GM19438 (cell line): Measurements from ENCODE around the gene HOXB1.
"Not testable (repeated sequence)": the region's sequence is repeated elsewhere in the genome, so short reads cannot be mapped to it uniquely, and the experiment has no call there.

Source experiments
- ATAC-seq: cut with Tn5 transposase; IDR thresholded peaks from one replicate; pipeline ENCODE4 v1.9.1; 2021; ENCODE audit warnings: low read depth; ENCODE audit not compliant: unreplicated experiment

HOXB1 gene

DNA sequence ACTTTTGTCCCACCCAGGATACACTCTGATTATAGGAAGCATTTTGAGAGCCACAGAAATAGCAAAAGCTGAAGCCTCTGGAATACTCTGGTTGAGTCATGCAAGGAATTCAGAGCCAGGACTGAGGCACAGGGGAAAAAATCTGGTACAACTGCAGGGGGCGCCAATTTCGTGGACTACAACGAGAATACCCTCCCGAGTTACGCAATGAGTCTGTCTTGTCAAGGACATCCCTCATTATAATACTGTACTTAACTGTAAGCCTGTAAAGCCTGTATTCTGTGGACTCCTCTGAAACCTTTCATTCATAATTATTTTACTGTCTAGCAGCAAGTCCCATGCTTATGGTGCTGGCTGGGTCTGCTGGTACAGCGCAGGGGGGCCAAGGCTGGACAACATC lies 7.8 kb downstream of the HOXB1 start:
- ATAC-seq: no peak

DNA sequence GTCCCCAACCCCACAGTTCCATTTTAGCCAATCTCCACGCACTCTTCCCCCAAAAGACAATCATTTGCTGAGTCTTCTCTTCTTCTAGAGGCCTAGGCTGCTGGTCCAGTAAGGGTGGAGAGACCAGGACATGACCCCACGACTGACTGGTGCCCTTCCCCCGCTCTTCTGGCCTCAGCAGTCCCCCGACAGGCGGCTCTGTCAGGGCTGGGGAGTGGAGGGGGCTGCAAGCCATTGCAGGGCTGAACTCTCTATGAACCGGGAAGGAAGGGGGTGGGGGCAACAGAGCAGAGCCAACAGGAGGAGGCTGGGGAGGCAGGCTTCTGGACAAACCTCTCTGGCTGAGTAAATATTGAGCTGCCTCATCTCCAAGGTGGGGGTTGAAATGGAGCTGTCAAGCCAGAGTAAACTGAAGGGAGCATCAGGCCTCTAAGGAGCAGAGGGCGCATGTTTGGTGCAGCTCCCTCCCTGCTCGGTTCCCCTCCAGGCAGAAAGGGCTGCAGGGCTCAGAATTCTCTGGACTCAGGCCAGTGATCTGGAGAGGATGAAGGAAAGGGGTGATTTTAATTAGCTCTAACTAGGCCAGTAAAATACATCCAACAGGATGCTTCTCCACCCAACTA lies 8.7 kb downstream of the HOXB1 start:
- no peak for ATAC-seq

GRCh38 chr17:48520631-48521079 lies 10.2 kb downstream of the HOXB1 start:
- no peak for ATAC-seq

DNA sequence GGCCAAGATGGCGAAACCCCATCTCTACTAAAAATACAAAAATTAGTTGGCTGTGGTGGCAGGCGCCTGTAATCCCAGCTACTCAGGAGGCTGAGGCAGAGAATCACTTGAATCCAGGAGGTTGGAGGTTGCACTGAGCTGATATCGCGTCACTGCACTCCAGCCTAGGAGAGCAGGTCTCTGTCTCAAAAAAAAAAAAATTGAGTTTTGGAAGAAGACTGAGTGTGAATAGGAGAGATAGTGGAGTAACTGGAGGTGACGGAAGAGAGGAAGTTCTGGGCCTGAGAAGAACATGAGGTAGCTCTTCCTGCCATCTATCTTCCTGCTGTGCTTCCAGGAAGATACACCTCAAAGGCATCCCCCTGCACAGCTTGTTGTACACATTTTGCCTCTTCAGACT lies 11.4 kb downstream of the HOXB1 start:
- ATAC-seq: no peak

DNA sequence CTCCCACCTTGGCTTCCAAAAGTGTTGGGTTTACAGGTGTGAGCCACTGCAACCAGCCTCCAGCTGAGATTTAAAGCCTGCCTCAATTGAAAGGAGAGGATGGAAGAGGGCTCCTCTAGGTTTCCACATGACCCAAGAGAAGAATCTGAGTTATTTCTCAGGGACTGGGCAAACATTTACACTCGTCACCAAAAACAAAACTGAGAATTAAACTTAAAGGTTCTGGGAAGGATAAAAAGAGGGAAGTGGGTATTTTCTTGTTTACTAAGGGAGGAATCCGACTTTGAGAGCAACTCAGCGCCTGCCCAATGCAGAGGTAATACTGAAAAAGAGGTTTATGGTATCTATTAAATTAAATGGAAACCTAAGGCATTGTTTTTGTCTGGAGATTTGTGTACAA lies 13.3 kb downstream of the HOXB1 start:
- ATAC-seq: peak; percentile 51

DNA sequence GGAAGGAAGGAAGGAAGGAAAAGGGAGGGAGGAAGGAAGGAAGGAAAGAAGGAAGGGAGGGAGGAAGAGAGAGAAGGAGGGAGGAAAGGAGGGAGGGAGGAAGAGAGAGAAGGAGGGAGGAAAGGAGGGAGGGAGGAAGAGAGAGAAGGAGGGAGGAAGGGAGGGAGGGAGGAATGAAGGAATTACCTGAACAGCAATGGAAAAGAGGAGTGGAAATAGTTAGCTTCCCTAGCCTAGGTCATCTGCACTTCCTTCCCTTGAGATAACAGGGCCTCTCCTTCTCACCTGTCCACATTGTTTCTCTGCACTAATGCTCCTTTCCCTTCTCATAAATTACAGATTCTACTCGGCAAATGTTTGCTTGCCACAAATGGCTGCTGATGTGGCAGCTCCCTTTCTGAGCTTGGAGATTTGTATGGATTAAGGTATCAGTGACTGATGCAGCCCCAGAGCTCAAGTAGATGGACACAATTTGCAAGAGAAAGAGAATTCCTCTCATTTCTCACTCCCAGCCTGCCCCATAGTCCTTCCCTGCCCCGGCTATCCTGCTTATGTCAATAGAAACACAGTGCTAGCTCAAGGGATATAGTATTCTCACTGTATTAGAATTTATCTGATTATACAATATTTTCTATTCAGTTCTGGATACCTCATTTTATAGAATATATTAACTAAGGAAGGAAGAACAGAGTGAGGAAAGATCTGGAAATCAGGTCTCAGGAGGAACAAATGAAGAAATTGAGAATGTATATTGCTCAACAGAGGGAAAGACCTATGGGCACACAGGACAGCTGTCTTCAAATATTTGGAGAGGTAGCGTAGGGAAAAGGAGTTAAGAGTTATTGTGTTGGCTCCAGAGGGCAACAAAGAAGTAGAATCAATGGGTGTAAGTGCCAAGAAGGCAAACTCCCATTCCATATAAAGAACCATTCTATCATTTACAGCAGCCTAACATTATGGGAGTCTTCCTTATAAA lies 14.6 kb downstream of the HOXB1 start:
- ATAC-seq: no peak

DNA sequence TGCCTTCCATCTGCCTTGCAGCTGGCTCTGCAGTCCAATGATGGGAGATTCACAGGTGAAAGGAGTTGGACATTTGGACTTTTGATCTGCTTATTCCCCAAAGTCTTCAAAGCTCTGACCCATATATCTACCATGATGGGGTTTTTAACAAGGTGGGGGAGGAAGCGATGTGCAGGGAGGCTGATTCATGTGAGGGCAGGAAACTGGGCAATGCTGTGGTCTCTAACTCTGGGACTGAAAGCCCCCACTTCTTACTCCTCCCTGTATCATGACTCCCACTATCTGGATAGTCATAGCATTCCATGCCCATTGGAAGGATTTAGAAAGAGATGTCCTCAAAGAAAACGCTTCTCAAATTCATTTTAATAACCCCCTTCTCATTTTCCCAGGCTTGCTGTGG lies 16.3 kb downstream of the HOXB1 start:
- no peak for ATAC-seq

DNA sequence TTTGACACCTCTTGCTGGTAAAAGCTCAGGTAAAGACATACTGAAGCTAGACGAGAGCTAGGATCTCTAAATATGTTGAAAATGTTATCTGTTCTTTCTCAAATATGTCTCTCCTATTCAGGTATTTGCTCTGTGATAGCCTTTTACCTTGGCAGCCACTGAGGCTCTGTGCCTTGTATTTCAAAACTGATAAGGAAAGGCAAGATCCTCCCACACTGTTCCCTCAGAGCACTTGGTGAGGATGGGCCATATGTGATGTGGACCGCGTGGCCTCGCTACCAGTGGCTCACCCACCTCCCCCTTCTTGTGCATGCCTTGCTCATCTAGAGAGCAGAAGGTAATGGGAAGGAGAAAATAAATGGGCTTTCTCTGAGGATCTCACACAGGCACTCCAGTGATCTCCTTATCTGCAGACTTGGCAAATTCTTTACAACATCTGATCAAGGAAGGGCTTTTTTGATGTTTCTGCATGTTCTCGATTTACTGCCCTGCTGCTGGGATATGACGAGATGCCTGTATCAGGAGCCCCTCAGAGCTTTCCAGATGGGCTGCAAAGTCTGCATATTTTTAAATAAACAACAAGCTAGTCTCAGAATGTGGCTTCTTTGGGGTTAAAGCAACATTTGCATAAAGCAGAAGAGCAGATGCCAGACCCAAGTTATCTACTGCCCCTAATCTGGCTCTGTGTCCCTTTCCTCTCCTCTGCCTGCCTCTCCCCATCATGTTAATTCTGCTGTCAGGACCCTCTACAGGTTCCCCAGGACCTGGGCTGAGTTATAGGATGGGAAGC lies 16.9 kb downstream of the HOXB1 start:
- no peak for ATAC-seq

DNA sequence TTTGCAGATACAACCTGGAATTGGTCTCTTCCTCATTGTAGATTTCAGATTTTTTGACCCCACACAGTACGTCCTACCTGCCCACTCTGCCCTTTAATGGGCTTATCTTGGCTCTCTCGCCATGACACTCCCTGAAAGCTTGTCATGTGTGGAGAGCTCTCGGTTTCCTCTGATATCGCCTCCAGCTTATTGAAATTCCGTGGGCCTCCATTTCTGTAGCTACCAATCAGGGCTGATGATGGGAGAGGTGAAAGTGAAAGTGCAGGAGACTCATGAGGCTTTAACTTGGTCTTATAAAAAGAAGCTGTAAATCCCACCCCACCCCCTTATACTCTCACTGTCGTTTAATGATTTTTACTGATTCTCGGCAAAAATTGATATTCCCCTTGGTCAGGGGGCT lies 17.7 kb downstream of the HOXB1 start:
- no peak for ATAC-seq

- no peak for ATAC-seq
These were observed 19.8 kb downstream of the HOXB1 start for GRCh38 chr17:48510761-48511604.

DNA sequence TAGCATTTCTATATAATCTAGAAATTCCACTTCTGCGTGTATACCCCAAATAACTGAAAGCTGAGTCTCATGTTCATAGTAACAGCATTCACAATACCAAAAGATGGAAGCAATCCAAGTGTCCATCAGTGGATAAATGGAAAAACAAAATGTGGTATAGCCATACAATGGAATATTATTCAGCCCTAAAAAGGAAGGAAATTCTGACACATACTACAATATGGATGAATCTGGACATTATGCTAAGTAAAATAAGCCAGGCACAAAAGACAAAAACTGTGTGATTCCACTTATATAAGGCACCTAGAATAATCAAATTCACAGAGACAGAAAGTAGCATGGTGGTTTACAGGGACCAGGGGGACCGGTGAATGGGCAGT lies 20.4 kb downstream of the HOXB1 start:
- ATAC-seq: no peak

DNA sequence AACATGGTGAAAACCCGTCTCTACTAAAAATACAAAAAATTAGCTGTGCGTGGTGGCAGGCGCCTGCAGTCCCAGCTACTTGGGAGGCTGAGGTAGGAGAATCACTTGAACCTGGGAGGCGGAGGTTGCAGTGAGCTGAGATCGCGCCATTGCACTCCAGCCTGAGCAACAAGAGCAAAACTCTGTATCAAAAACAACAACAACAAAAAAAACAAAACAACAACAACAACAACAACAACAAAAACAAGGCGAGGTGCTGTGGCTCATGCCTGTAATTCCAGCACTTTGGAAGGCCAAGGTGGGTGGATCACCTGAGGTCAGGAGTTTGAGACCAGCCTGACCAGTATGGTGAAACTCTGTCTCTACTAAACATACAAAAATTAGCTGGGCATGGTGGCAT lies 21.1 kb downstream of the HOXB1 start:
- not testable (repeated sequence) for ATAC-seq

GRCh38 chr17:48506246-48506645 lies 24.6 kb downstream of the HOXB1 start:
- ATAC-seq: no peak

DNA sequence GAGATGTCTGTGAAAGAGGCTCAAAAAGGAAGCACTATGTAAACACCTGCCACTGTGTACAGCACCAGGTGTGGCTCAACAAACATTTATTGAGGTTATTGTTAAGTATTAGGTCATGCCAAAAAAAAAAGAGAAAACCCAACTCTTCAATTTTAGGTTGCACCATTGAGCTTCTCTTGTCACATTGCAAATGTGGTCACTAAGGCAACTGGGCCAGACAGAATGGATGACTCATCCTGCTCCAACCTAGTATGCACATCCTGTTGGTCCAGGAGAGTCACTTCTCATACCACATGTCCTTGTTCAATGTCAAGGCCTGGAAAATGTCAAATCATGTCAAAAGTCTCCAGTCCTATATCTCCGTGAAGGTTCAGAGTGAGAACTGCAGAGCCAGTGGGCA lies 25.0 kb downstream of the HOXB1 start:
- peak; percentile 77 for ATAC-seq

GRCh38 chr17:48504953-48505352 lies 25.9 kb downstream of the HOXB1 start:
- no peak for ATAC-seq

GRCh38 chr17:48503747-48504146 lies 27.1 kb downstream of the HOXB1 start:
- ATAC-seq: no peak

DNA sequence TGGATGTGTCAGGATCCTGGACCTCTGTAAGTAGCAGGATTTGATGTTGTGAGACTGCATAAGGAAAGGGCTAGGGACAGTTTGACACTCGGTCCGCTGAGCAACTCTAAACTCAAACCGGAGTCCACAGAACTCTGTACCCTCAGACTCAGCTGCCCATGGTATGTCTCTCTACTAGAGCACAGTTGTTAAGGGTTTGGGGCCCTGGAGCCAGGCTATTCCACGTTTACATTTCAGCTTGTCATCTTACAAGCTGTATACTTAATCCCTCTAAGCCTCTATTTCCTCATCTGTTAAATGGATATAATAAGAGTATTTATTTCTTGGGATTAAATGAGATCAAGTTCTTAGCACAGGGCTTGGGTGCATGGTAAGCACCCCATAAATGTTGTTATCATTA lies 27.9 kb downstream of the HOXB1 start:
- no peak for ATAC-seq

GRCh38 chr17:48502312-48502711 lies 28.5 kb downstream of the HOXB1 start:
- no peak for ATAC-seq

DNA sequence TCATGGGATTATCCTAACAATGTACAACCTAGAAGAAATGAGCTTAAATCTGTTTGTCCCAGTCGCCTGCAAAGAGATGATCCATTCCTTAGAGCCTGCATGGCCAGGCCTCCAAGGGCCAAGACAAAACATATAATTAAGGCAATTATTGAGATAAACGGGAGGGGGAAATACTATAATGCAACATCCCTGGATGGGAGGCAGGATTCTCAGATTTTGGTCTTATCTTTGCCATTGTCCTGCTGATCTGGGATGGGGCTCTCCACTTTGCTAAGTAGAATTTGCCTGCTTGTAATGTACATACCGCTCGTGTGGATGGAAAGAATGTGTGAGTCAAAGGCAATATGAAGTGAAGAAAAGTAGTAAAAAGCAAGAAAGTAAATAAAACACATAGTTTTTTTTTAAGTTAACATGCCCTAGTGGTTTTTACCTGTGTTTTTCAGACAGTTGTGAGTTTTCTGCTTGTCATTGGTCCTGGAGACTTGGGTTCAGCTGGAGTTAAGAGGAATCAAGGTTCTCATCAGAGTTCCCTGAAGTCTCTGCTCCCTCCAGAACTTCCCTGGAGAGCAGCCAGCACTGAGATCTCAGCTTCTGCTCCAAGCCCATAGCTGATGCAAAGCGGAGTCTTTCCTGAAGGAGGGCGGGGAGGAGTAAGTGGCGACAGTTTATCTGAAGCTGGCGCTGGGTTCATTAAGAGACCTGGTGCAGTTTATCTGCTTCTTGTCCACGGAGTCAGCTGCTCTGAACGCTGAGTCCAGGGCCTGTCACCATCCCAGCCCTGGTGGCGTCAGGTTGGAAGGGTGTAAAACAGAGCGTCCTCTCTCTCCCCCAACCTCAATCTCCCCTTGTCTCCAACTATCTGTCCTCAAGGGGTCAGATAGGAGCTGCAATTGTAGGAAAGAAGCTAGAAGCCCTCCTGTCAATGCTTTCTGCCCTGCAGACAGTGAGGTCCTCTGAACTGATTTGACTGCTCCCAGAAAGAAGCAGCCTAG lies 30.1 kb downstream of the HOXB1 start:
- no peak for ATAC-seq
